ENCODE data around the gene EXOC6B.

- no peak for TF ChIP-seq PATZ1 (CRISPR knock-in tag; IDR thresholded peaks at IDR 0.05; ENCODE audit: borderline replicate concordance)
- TF ChIP-seq TSHZ2 (CRISPR knock-in tag; IDR thresholded peaks at IDR 0.05), result no peak
- no peak for TF ChIP-seq ISL1 (CRISPR knock-in tag; IDR thresholded peaks at IDR 0.05)
- no peak for TF ChIP-seq CREB5 (CRISPR knock-in tag; IDR thresholded peaks at IDR 0.05; ENCODE audit: low read depth)
- no peak for TF ChIP-seq BACH2 (CRISPR knock-in tag; IDR thresholded peaks at IDR 0.05; ENCODE audit: borderline replicate concordance)
- TF ChIP-seq ARNTL (CRISPR knock-in tag; IDR thresholded peaks at IDR 0.05; ENCODE audit: borderline replicate concordance, low read depth), result no peak
These were observed 218.6 kb downstream of the EXOC6B start for GRCh38 chr2:72607189-72607588.

Measured in SK-N-SH treated with all-trans-retinoic acid at 6 μM for 48 hours (cell line).